ENCODE measurements around the gene TMEM121.
A peak's percentile ranks its signal among the peaks of the same experiment; 100 is the strongest.
"Not testable (repeated sequence)": the region's sequence is repeated elsewhere in the genome, so short reads cannot be mapped to it uniquely, and the experiment has no call there.

The TMEM121 gene

GRCh38 chr14:105571181-105571951 is 45.0 kb downstream of the TMEM121 start:
- DNase-seq: not testable (repeated sequence)

GRCh38 chr14:105572063-105572462 is 45.7 kb downstream of the TMEM121 start:
- DNase-seq: not testable (repeated sequence)

- DNase-seq: not testable (repeated sequence)
Observed at GRCh38 chr14:105573841-105574240, 47.5 kb downstream of the TMEM121 start.

- DNase-seq: not testable (repeated sequence)
Observed at GRCh38 chr14:105574411-105574810, 48.0 kb downstream of the TMEM121 start.

GRCh38 chr14:105575016-105575700 is 48.8 kb downstream of the TMEM121 start:
- DNase-seq: peak; percentile 23

DNA sequence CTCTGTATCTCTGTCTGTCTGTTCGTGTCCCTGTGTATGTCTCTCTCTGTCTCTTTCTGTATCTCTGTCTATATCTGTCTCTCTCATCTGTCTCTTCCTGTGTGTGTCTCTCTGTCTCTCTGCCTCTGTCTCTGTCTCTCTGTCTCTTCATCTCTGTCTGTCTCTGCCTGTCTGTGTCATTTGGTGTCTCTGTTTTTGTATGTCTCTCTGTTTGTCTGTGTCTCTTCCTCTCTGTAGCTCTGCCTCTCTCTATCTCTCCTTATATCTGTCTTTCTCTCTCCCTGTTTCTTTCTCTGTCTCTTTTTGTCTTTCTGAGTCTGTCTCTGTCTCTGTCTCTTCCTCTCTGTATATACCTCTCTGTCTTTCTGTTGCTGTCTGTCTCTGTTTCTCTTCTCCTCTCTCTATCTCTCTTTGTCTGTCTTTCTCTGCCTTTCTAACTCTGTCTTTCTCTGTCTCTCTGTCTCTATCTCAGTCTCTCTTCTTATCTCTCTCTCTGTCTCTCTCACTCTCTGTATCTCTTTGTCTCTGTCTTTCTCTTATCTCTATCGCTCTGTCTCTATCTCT is 50.2 kb downstream of the TMEM121 start:
- DNase-seq: no peak

DNA sequence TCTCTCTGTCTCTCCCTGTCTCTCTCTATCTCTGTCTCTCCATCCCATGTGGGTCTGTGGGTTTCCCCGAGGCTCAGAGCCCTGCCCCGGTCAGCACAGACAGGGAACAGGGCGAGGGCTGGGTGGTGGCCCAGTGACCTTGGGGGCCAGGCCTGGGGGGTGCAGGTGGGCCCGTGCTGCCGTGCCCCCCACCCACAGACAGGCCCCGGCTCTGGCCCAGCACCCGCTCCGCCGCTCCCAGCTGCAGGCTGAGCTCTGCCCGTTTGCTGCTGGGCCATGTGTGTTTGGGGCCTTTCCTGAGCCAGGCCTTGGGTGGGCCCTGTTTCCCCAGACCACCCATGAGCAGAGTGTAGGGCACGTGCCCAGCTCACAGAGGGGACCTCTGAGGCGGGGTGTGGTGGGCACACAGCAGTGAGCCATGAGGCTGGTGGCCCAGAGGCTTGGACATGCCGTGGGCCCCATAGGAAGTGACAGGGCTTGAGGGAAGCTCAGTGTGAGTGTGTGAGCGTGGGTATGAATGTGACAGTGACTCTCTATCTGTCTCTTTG is 51.0 kb downstream of the TMEM121 start:
- peak; percentile 39 for DNase-seq

DNA sequence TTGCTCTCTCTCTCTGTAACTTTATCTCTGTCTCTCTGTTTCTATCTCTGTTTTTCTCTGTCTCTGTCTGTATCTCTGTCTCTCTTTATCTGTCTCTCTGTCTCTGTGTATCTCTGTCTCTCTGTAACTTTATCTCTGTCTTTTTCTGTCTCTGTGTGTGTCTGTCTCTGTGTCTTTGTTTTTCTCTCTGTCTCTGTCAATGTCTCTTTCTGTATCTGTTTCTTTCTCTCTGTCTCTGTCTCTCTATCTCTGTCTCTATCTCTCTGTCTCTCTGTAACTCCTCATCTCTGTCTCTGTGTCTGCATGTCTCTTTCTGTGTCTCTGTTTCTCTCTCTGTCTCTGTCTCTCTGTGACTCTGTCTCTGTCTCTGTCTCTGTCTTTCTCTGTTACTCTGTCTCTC is 51.7 kb downstream of the TMEM121 start:
- DNase-seq: no peak

DNA sequence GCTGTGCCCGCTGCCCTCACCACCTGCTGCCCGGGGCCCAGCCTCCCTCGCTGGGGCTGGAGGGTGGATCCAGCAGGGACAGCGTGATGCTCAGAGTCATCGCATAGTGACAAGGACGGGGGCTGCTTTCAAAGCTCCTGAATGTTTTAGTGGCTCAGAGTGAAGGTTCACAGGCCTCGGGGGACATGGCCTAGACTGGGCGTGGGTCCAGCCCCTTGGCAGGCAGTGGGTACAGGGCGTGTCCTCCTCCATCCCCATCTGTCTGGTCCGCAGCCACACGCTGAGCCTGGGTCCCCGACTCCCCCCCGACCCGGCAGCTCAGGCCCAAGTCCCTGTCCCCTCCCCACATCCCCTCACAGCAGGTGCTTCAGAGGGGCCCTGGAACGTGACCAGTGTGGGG is 52.8 kb downstream of the TMEM121 start:
- not testable (repeated sequence) for DNase-seq

Measured in activated CD4-positive, alpha-beta T cell treated with anti-CD3 and anti-CD28 coated beads, Interleukin-2, Interleukin-6, amounts not matched to agents 100 ng/mL and 50 ng/mL, durations not matched to agents 16 hours and 8 hours (primary cell).